ENCODE data around the gene TPSD1. TPM values are rescaled to one million over a fixed set of nuclear protein-coding genes. Genes with fewer than 3 reads are reported as not detected.

The TPSD1 gene
- total and polyA plus RNA-seq, 10 of the 15 experiments (the other 5 are each of a cell fraction or from before 2014, with no cell fraction given) = not detected

- H3K4me3 ChIP-seq = no peak overlapping the region
- CTCF ChIA-PET = interaction anchor here (1.7 kb wide), 2 partner anchors 11 to 41 kb away, joined by 7 read pairs; no protein-coding TSS in a partner anchor
- no peaks in the 10 kb centered on the region for H4K20me1 ChIP-seq (ENCODE audit: control insufficient read depth, insufficient read depth)
- DNase-seq (ENCODE audit: low read depth, low spot score) (no peak), FAIRE-seq (no peak), ATAC-seq (no peak)
- no peak overlapping the region for H2AFZ ChIP-seq (ENCODE audit: control insufficient read depth, low read depth, low read length)
- no peak overlapping the region for H3K9ac ChIP-seq (ENCODE audit: control insufficient read depth, insufficient read depth, low read length)
- H3K27ac ChIP-seq (ENCODE audit: control insufficient read depth, insufficient read depth) = no peak overlapping the region
- TF ChIP-seq TARDBP (IDR thresholded peaks at IDR 0.05; ENCODE audit: borderline replicate concordance) = no peak
- TF ChIP-seq HDGF (IDR thresholded peaks at IDR 0.05) = no peak
- no peak for TF ChIP-seq POLR2A (IDR thresholded peaks at IDR 0.05; ENCODE audit: low read depth, low read length)
- TF ChIP-seq RAD51 (IDR thresholded peaks at IDR 0.05) = no peak
- no peak for TF ChIP-seq ZNF207 (IDR thresholded peaks at IDR 0.05; ENCODE audit: borderline replicate concordance)
- no peak for TF ChIP-seq NRF1 (conservative IDR thresholded peaks at IDR 0.05; ENCODE audit: low read depth, low read length)
- TF ChIP-seq CHD2 (IDR thresholded peaks at IDR 0.05; ENCODE audit: borderline replicate concordance, low read depth, low read length) = no peak
- TF ChIP-seq KAT2A (conservative IDR thresholded peaks at IDR 0.05; ENCODE audit: control insufficient read depth, low read depth, low read length) = no peak
- no peak overlapping the region for H3K4me2 ChIP-seq (ENCODE audit: control insufficient read depth, insufficient read depth)
- H3K27me3 ChIP-seq (replicated peaks in 1 of 2; ENCODE audit: control insufficient read depth in 2 of 2, insufficient read depth in 2 of 2, low read length in 1 of 2) = no peaks in the 10 kb centered on the region
- no peaks in the 10 kb centered on the region for H3K79me2 ChIP-seq (ENCODE audit: control insufficient read depth, insufficient read depth, low read length)
- H3K36me3 ChIP-seq (ENCODE audit: control insufficient read depth in 2 of 2, insufficient read depth in 2 of 2, low read length in 1 of 2) = no peaks in the 10 kb centered on the region
- WGBS (ENCODE audit: insufficient coverage, insufficient replicate concordance, low lambda C conversion rate, missing lambda C conversion rate) = 68% methylated on average over 12 of the region's 12 CpGs
- BruUV-seq (replicated peaks) = no TSS peak
- H3K4me1 ChIP-seq (ENCODE audit: control insufficient read depth, insufficient read depth, low read length) = peaks cover 10% of the 10 kb centered on the region
- no peaks in the 10 kb centered on the region; the same call in 2 of the 3 replicates for H3K9me3 ChIP-seq (replicated peaks; ENCODE audit: control insufficient read depth, insufficient read depth, low read length)
- RAD21 ChIA-PET (ENCODE audit: unreplicated experiment) = no interaction called here
- intact Hi-C loops (cut with micrococcal nuclease; ENCODE audit: unreplicated experiment) (no loop called here), in situ Hi-C loops (cut with MboI) (no loop called here)
- SMC1A ChIA-PET (ENCODE audit: uncharacterized antibody, unreplicated experiment) = no interaction called here
- POLR2A ChIA-PET = interaction anchor here (0.6 kb wide), 2 partner anchors 15 to 116 kb away, joined by 3 read pairs; no protein-coding TSS in a partner anchor
These were observed 45.7 kb downstream of the TPSD1 start for GRCh38 chr16:1301562-1301961.

GRCh38 chr16:1305823-1306222, 50.0 kb downstream of the TPSD1 start:
- ChIA-PET SMC1A (ENCODE audit: uncharacterized antibody, unreplicated experiment) (interaction anchor here (1.0 to 1.5 kb wide), 2 partner anchors 9 to 102 kb away, joined by 3 to 5 read pairs; no protein-coding TSS in a partner anchor), RAD21 (ENCODE audit: unreplicated experiment) (no interaction called here), POLR2A (interaction anchor here (0.6 to 1.1 kb wide), 2 partner anchors 11 to 399 kb away, joined by 3 to 4 read pairs; no protein-coding TSS in a partner anchor), CTCF (interaction anchor here (0.8 kb wide), 1 partner anchor 9 kb away, joined by 4 read pairs; no protein-coding TSS in a partner anchor)
- peaks cover 8% of the 10 kb centered on the region; the same call in 1 of the 2 replicates for H4K20me1 ChIP-seq (ENCODE audit: control insufficient read depth, insufficient read depth)
- DNase-seq (ENCODE audit: low read depth, low spot score) (no peak), FAIRE-seq (no peak), ATAC-seq (no peak)
- H3K27ac ChIP-seq (ENCODE audit: control insufficient read depth, insufficient read depth) = no peak overlapping the region
- peaks cover 10% of the 10 kb centered on the region for H3K4me1 ChIP-seq (ENCODE audit: control insufficient read depth, insufficient read depth, low read length)
- H3K9me3 ChIP-seq (replicated peaks; ENCODE audit: control insufficient read depth, insufficient read depth, low read length) = no peaks in the 10 kb centered on the region; the same call in 2 of the 3 replicates
- H3K36me3 ChIP-seq (ENCODE audit: control insufficient read depth in 2 of 2, insufficient read depth in 2 of 2, low read length in 1 of 2) = no peaks in the 10 kb centered on the region
- no peak overlapping the region for H3K9ac ChIP-seq (ENCODE audit: control insufficient read depth, insufficient read depth, low read length)
- BruUV-seq (replicated peaks) = no TSS peak
- in situ Hi-C loops (cut with MboI) = no loop called here
- 47% methylated on average over 12 of the region's 12 CpGs for WGBS (ENCODE audit: insufficient coverage, insufficient replicate concordance, low lambda C conversion rate, missing lambda C conversion rate)
- peaks cover 11% of the 10 kb centered on the region for H3K79me2 ChIP-seq (ENCODE audit: control insufficient read depth, insufficient read depth, low read length)
- H2AFZ ChIP-seq (ENCODE audit: control insufficient read depth, low read depth, low read length) = no peak overlapping the region
- no peak overlapping the region for H3K4me2 ChIP-seq (ENCODE audit: control insufficient read depth, insufficient read depth)
- no peak overlapping the region for H3K4me3 ChIP-seq
- intact Hi-C loops (cut with micrococcal nuclease; ENCODE audit: unreplicated experiment) = loop anchor here (5.0 kb wide), 1 partner anchor 116 kb away; the partner anchor contains the start of gene UQCC4
- no peaks in the 10 kb centered on the region for H3K27me3 ChIP-seq (replicated peaks in 1 of 2; ENCODE audit: control insufficient read depth in 2 of 2, insufficient read depth in 2 of 2, low read length in 1 of 2)
- no peak for TF ChIP-seq SPI1 (IDR thresholded peaks at IDR 0.05; ENCODE audit: borderline replicate concordance, insufficient read depth, low read depth, low read length)
- no peak for TF ChIP-seq ZNF217 (IDR thresholded peaks at IDR 0.05)
- no peak for TF ChIP-seq IRF3 (IDR thresholded peaks at IDR 0.05)
- no peak for TF ChIP-seq RELB (IDR thresholded peaks at IDR 0.05; ENCODE audit: low read depth)
- no peak for TF ChIP-seq JUNB (IDR thresholded peaks at IDR 0.05)
- TF ChIP-seq MAX (IDR thresholded peaks at IDR 0.05; ENCODE audit: low read depth, low read length) = no peak
- TF ChIP-seq MTA3 (IDR thresholded peaks at IDR 0.05; ENCODE audit: borderline replicate concordance, low read length) = no peak
- no peak for TF ChIP-seq ZNF384 (IDR thresholded peaks at IDR 0.05; ENCODE audit: borderline replicate concordance, low read depth, low read length)
